Activated CD4-positive, alpha-beta memory T cell treated with anti-CD3 and anti-CD28 coated beads, Interleukin-2, amount 10 ng/mL, durations not matched to agents 7 days and 5 days (primary cell): ENCODE data around the gene R3HDML. TPM values are rescaled to one million over a fixed set of nuclear protein-coding genes. Genes with fewer than 3 reads are reported as not detected.
"Not testable (repeated sequence)": the region's sequence is repeated elsewhere in the genome, so short reads cannot be mapped to it uniquely, and the experiment has no call there.

Source experiments
- CTCF ChIA-PET: fragments of 350-600 bp; sonication (Branson Sonifier 250); formaldehyde crosslinking; loops from one replicate; lab custom pipeline; 2021; ENCODE audit warnings: antibody characterized with exemption, inconsistent platforms; lab: Charles Lee
- POLR2A ChIA-PET: fragments of 350-600 bp; sonication (Branson Sonifier 250); formaldehyde crosslinking; loops from one replicate; lab custom pipeline; 2021; ENCODE audit warnings: antibody characterized with exemption; lab: Charles Lee
- DNase-seq: peaks from one replicate; pipeline ENCODE4 v3.0.0-alpha.2; 2020
- H3K27ac Mint-ChIP-seq: one replicate; pipeline ENCODE4 v1.8.0; 2021; ENCODE audit warnings: mild to moderate bottlenecking, mixed read lengths
- H3K27me3 Mint-ChIP-seq: one replicate; pipeline ENCODE4 v1.8.0; 2021; ENCODE audit warnings: mixed read lengths
- H3K36me3 Mint-ChIP-seq: one replicate; pipeline ENCODE4 v1.8.0; 2021; ENCODE audit warnings: low read depth, mixed read lengths
- H3K4me1 Mint-ChIP-seq: one replicate; pipeline ENCODE4 v1.8.0; 2021; ENCODE audit warnings: mixed read lengths
- H3K4me3 Mint-ChIP-seq: one replicate; pipeline ENCODE4 v1.8.0; 2021; ENCODE audit warnings: mild to moderate bottlenecking, mixed read lengths
- H3K9me3 Mint-ChIP-seq: one replicate; pipeline ENCODE4 v1.8.0; 2021; ENCODE audit warnings: mixed read lengths
- total RNA-seq, 2 experiments: library from RNA; stranded (reverse); gene quantifications; one replicate each; pipeline ENCODE4 v1.2.3, GENCODE V29; 2021

R3HDML gene
- total RNA-seq, 2 experiments from 2014 or later = not detected

DNA sequence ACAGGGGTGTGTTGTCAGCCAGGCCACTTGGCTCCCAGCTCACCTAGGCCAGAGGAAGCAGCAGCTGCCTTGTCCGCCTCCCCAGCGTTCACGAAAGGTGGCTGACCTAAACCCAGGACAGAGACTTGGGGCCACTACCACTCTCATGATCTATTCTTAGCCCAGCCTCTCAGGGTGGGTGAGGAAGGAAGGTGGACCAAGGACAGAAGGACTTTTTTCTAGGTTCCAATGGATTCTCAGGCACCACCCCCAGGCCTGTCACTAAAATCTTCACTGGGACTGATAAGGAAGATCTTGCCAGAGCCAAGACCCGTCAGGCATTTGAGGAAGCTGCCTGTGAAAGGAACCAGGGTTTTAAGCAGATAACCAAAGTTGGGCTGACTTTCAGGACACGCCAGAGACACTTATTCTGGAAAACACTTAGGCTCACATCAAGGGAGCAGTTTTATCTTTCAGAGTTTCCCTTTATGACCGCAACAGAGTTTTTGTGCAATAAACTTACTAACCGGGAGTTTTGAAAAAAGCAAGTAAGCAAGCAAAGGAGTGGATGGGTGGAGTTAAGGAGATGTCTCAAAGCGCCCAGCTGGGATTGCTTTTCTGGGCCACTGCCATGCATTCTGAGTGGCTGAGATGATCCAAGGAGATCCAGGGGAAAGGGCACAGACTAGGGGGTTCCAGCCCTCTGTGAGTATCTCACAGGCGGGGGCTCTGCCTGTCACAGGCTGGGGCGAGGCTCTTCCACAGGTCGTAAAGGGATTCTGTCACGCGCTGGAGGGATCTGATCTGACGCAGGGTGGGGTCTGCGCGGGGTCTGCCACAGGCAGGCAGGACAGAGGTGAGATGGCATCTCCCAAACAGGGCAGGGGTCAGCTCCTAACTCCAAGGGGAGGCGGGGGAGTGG, 26.8 kb upstream of the R3HDML start:
- H3K27me3 Mint-ChIP-seq = no peaks in the 10 kb centered on the region
- ChIA-PET CTCF (interaction anchor here (0.8 to 14.2 kb wide), 24 partner anchors 8 to 193 kb away, joined by 3 to 470 read pairs (median 6); partner anchors contain the start of gene OSER1), POLR2A (interaction anchor here (1.0 to 5.0 kb wide), 6 partner anchors 13 to 332 kb away, joined by 3 to 62 read pairs (median 4); partner anchors contain the start of genes OSER1 and TTPAL)
- peak overlapping the region; percentile 77 for H3K27ac Mint-ChIP-seq
- no peaks in the 10 kb centered on the region for H3K36me3 Mint-ChIP-seq
- H3K4me1 Mint-ChIP-seq = peaks cover 19% of the 10 kb centered on the region
- no peak for DNase-seq
- peak overlapping the region; percentile 89 for H3K4me3 Mint-ChIP-seq
- no peaks in the 10 kb centered on the region for H3K9me3 Mint-ChIP-seq

DNA sequence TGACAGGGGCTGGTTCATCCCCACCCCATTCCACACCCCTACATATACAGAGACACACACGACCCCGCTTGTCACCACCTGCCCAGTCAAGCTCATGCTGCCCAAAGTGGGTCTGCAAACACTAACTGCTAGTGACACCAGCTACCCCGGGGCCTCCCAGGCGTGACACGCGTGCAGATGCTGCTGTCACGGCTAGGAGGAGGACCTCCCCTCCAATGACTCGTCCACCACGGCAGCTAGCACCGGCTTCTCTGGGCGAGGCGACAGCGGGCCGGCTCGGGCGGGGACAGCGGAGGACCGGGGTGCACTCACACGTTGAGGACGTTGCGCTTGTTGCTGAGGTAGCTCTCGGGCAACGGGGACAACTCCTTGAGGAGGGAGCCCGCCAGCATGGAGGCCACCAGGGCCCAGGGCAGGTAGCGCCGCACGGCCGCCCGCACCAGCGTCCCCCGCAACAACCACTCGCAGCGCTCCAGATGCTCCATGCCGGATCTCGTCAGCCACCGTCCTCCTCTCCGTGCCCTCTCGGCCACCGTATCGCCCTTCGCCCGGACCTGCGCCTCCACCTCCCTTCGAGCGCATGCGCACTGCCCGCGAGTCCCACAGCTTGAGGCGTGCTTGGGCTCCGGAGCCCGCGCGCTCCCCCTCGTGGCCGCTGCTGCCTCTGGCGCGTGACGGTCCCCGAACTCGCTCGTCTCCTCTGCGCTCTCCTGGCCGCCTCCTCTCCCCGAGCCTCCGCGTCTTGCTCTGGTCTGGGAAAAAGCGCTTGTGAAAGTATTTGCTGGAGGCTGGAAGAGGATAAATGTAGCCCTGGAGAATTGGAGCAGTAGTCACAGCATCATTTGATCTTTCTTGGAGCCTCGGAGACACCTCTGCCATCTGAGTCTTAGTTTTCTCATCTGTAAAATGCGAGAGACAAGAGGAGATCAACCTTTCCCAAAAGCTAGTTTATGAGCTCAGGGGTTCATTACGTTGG, 25.9 kb upstream of the R3HDML start, which contains the start of gene FITM2:
TSS of gene FITM2 (minus strand) at position 539 of the 976 bp plus-strand sequence. CDS start at position 485, 54 bp downstream.
- Mint-ChIP-seq H3K4me3 (peak within 1 kb of the TSS; percentile 89), H3K9me3 (no peaks in the 10 kb centered on the region), H3K27me3 (no peaks in the 10 kb centered on the region), H3K27ac (peak within 1 kb of the TSS; percentile 77), H3K4me1 (peaks cover 19% of the 10 kb centered on the region), H3K36me3 (no peaks in the 10 kb centered on the region)
- peak; percentile 97 for DNase-seq
- ChIA-PET POLR2A (interaction anchor here (1.0 to 5.0 kb wide), 6 partner anchors 12 to 331 kb away, joined by 3 to 62 read pairs (median 4); partner anchors contain the start of genes OSER1 and TTPAL), CTCF (interaction anchor here (0.6 to 14.2 kb wide), 27 partner anchors 8 to 372 kb away, joined by 3 to 470 read pairs (median 5); partner anchors contain the start of gene OSER1)

DNA sequence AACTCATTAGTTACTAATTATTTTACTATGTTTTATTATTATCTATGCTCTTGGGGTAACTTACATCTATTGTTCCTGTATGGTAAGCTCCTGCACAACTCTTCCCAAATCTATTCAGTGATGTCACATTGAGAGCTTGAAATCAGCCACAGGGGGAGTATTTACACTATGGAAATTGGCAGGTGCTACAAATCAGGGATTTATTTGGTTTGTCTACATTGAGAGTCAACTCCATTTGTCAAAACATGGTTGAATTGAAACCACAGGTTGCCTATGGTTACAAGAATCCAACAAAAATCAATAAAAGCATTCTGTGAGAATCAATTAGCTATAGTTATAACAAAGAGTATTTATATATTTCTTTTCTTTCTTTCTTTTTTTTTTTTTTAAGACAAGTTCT, 22.0 kb upstream of the R3HDML start:
- H3K4me1 Mint-ChIP-seq = peaks cover 13% of the 10 kb centered on the region

DNA sequence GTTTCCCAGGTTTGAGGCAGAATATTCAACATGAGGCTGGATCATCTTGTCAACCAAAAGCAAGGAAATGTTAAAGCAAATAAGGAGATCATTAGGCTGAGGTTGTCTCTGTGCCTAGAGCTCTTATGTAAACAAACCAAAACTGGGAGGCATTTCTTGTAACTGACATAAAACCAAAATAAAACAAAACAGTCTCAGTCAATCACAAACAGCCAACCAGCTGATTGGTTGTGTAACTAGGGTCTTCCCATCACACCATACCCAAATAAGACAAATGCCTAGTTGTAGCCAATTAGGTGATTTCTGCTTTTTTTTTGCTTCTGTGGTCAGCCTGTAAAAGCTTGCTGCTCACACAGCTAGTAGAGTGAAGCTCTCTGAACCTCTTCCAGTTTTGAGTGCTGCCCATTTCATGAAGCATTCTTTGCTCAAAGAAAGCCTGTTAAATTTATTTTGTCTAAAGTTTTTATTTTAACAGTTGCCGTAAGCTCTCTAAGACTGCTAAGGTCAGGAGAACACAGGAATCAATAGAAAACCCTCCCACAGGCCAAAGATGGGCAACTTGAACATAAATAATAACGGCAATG, 16.9 kb upstream of the R3HDML start:
- Mint-ChIP-seq H3K4me3 (no peak overlapping the region), H3K27me3 (peaks cover 10% of the 10 kb centered on the region), H3K27ac (no peak overlapping the region), H3K4me1 (no peaks in the 10 kb centered on the region), H3K9me3 (no peaks in the 10 kb centered on the region), H3K36me3 (no peaks in the 10 kb centered on the region)
- no peak for DNase-seq
- CTCF ChIA-PET = interaction anchor here (0.7 to 14.2 kb wide), 6 partner anchors 8 to 203 kb away, joined by 3 to 470 read pairs (median 3); partner anchors contain the start of gene FITM2
- POLR2A ChIA-PET = interaction anchor here (0.6 kb wide), 1 partner anchor 9 kb away, joined by 3 read pairs; no protein-coding TSS in a partner anchor

More for the DNA sequence above, 22.0 kb upstream of the R3HDML start:
- Mint-ChIP-seq H3K9me3 (no peaks in the 10 kb centered on the region), H3K27me3 (peaks cover 2% of the 10 kb centered on the region), H3K4me3 (no peak overlapping the region), H3K36me3 (no peaks in the 10 kb centered on the region), H3K27ac (no peak overlapping the region)
- CTCF ChIA-PET = interaction anchor here (1.2 to 14.2 kb wide), 3 partner anchors 8 to 198 kb away, joined by 3 to 470 read pairs (median 27); no protein-coding TSS in a partner anchor
- POLR2A ChIA-PET = no interaction called here
- no peak for DNase-seq

DNA sequence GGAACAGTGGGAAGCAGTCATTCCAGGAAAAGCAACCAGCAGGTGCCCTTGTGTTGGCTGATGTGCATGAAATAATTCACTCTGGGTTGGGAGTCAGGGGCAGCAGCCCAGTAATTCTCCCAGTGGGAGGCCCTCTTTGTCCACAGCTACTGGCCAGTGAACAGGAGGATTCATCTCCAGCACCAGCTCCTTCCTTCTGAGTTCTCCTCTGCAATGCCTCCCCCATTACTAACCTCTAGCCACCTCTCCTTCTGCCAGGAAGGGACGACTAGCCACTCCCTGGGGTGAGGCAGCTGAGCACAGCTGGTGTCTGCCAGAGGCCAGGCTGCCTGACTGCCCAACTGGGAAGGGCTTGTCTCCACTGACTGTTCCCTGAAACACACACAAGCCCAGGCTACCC, 12.5 kb upstream of the R3HDML start:
- Mint-ChIP-seq H3K36me3 (no peaks in the 10 kb centered on the region), H3K27me3 (peaks cover 17% of the 10 kb centered on the region), H3K9me3 (no peaks in the 10 kb centered on the region), H3K4me1 (no peaks in the 10 kb centered on the region), H3K4me3 (no peak overlapping the region), H3K27ac (no peak overlapping the region)
- ChIA-PET CTCF (no interaction called here), POLR2A (no interaction called here)
- no peak for DNase-seq

DNA sequence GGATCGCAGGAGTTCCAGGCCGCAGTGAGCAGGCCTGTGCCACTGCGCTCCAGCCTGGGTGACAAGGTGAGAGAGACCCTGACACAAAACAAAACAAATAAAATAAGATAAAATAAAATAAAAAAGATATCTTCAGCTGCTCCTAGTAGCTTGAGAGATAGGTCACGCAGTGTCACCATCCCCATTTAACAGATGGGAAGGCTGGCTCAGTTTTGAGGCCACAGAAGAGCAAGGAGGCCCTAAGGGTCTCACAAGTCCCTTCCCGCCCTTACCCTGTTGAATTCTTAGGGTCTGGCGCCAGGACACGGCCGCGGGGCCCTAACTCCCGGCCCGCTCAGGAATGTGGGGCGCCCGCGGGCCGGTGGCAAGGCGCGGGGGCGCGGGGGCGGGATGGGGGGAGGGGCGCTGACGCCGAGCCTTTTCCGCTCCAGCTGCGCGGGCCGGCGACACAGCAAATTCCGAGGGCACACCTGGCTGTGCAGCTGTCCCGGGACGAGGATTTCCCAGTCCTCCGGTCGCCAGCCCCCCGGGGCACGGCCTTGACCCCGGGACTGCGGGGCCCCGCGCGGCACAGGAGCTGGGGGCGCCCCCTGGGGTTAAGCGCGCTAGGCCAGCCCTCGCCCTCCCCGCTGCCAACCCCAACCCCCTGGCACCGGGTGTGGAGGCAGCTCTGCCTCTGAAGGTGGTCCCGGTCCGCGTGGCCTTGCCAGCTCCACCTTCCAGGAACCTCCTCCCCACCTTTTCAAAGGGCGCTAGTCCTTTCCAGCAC, 10.3 kb upstream of the R3HDML start:
- H3K27ac Mint-ChIP-seq = no peak overlapping the region
- ChIA-PET CTCF (interaction anchor here (1.1 to 2.3 kb wide), 4 partner anchors 16 to 112 kb away, joined by 4 to 8 read pairs (median 6); partner anchors contain the start of gene FITM2), POLR2A (interaction anchor here (0.5 to 1.0 kb wide), 2 partner anchors 9 to 14 kb away, joined by 3 read pairs; no protein-coding TSS in a partner anchor)
- H3K4me1 Mint-ChIP-seq = no peaks in the 10 kb centered on the region
- H3K36me3 Mint-ChIP-seq = no peaks in the 10 kb centered on the region
- H3K4me3 Mint-ChIP-seq = no peak overlapping the region
- H3K9me3 Mint-ChIP-seq = no peaks in the 10 kb centered on the region
- DNase-seq = no peak
- peaks cover 9% of the 10 kb centered on the region for H3K27me3 Mint-ChIP-seq

DNA sequence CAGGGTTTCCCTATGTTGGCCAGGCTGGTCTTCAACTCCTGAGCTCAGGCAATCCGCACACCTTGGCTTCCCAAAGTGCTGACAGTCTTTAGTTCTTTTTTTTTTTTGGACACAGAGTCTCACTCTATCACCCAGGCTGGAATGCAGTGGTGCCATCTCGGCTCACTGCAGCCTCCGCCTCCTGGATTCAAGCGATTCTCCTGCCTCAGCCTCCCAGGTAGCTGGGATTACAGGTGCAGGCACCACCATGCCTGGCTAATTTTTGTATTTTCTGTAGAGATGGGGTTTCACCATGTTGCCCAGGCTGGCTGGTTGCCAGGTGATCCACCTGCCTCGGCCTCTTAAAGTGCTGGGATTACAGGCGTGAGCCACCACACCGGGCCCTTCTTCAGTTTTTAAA, 9.1 kb upstream of the R3HDML start:
- H3K27me3 Mint-ChIP-seq, H3K9me3 Mint-ChIP-seq, POLR2A ChIA-PET, DNase-seq, H3K4me1 Mint-ChIP-seq, H3K36me3 Mint-ChIP-seq, H3K4me3 Mint-ChIP-seq, H3K27ac Mint-ChIP-seq: not testable (repeated sequence)
- CTCF ChIA-PET = interaction anchor here (0.9 to 1.1 kb wide), 3 partner anchors 7 to 113 kb away, joined by 3 to 4 read pairs (median 4); partner anchors contain the start of gene FITM2

DNA sequence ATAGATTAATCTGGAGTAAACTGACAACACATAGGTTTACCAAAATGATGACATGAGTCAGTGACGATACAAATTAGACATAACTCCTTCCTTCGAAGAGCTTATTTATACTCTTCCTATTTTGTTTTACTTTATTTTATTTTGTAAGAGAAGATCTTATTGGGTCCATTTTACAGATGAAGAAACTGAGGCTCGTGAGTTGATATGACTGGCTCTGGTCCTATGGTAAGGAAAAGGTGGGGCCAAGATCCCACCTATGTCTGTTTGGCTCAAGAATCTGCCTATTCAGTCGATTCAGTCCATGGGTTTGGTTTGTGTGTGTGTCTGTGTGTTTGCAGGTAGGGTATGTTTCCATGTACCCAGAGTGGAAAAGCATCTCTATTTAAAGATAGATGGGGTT, 8.4 kb upstream of the R3HDML start:
- DNase-seq = no peak
- peaks cover 9% of the 10 kb centered on the region for H3K27me3 Mint-ChIP-seq
- no peak overlapping the region for H3K4me3 Mint-ChIP-seq
- POLR2A ChIA-PET = no interaction called here
- no peaks in the 10 kb centered on the region for H3K9me3 Mint-ChIP-seq
- no peaks in the 10 kb centered on the region for H3K36me3 Mint-ChIP-seq
- H3K27ac Mint-ChIP-seq = no peak overlapping the region
- H3K4me1 Mint-ChIP-seq = no peaks in the 10 kb centered on the region
- CTCF ChIA-PET = interaction anchor here (0.9 to 1.0 kb wide), 2 partner anchors 8 to 18 kb away, joined by 3 to 4 read pairs; partner anchors contain the start of gene FITM2

DNA sequence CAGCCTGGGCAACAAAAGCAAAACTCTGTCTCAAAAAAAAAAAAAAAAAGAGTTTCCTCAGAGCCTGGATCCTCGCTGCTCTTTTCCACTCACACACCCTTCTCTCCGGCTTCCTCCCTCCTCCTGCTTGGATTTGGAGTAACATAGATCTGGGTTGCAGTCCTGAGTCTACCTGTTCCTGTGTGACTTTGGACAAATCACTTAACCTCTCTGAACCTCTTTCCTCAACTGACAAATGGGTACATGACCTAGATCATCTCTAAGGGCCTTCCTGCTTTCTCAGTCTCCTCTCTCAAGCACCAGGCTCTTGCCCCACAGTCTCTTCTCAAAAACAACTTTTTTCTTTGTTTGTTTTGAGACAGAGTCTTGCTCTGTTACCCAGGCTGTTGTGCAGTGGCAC, 5.6 kb upstream of the R3HDML start:
- Mint-ChIP-seq H3K4me3 (no peak overlapping the region), H3K4me1 (no peaks in the 10 kb centered on the region), H3K9me3 (no peaks in the 10 kb centered on the region), H3K36me3 (no peaks in the 10 kb centered on the region), H3K27ac (no peak overlapping the region), H3K27me3 (peaks cover 13% of the 10 kb centered on the region)
- ChIA-PET POLR2A (no interaction called here), CTCF (no interaction called here)
- DNase-seq = no peak

DNA sequence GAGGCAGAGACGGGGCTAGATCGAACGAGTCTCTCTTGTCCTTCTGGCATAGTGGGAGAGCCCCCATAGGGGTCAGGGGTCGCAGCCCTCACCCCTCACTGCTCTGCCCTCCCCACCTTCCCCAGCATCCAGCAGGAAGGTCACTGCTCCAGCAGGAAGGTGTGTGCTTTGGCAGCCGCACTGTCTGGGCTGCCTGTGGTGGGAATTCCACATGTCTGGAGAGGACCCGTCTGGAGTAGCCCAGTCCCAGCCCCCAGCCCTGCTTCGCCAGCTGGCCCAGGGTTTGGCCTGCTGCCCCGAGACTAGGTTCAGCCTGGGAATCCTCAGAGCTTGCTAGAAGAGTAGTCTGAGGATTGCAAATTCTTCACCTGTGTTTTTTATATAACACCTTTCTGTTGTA, 2.5 kb upstream of the R3HDML start:
- CTCF ChIA-PET = no interaction called here
- Mint-ChIP-seq H3K9me3 (no peaks in the 10 kb centered on the region), H3K27ac (no peak overlapping the region)

DNA sequence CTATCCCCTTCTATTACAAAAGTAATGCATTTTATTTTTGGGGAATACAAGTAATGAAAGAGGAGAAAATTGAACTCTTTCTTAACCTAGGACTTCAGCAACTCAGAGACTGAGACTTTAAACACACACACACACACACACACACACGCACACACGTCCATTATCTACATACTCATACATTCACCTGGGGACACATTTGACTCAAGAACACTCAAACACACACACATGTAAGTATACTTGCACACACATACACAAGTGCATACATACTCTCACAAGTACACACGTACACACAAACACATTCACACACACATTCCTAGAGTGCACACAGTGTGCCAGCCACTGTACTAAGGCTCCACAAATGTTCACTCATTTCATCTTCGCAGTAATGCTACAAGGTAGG, 2.1 kb upstream of the R3HDML start:
- CTCF ChIA-PET = no interaction called here
- Mint-ChIP-seq H3K27ac (no peak overlapping the region), H3K9me3 (no peaks in the 10 kb centered on the region), H3K36me3 (no peaks in the 10 kb centered on the region), H3K4me3 (no peak overlapping the region), H3K27me3 (peaks cover 13% of the 10 kb centered on the region), H3K4me1 (no peaks in the 10 kb centered on the region)
- DNase-seq = no peak
- POLR2A ChIA-PET = interaction anchor here (0.7 kb wide), 1 partner anchor 8 kb away, joined by 3 read pairs; no protein-coding TSS in a partner anchor

More for the DNA sequence above, 2.5 kb upstream of the R3HDML start:
- H3K36me3 Mint-ChIP-seq = no peaks in the 10 kb centered on the region
- no peak for DNase-seq
- H3K4me1 Mint-ChIP-seq = no peaks in the 10 kb centered on the region
- peaks cover 13% of the 10 kb centered on the region for H3K27me3 Mint-ChIP-seq
- POLR2A ChIA-PET = no interaction called here
- H3K4me3 Mint-ChIP-seq = no peak overlapping the region
